Measurements from ENCODE around the gene SLC7A7.
"Not testable (repeated sequence)": the region's sequence is repeated elsewhere in the genome, so short reads cannot be mapped to it uniquely, and the experiment has no call there.

The SLC7A7 gene

GRCh38 chr14:22820731-22821130, 5.5 kb upstream of the SLC7A7 start:
- no peak for DNase-seq

GRCh38 chr14:22819151-22819988, 4.1 kb upstream of the SLC7A7 start:
- DNase-seq: no peak

- no peak for DNase-seq
Observed at GRCh38 chr14:22814373-22814772, 862 bp downstream of the SLC7A7 start.

DNA sequence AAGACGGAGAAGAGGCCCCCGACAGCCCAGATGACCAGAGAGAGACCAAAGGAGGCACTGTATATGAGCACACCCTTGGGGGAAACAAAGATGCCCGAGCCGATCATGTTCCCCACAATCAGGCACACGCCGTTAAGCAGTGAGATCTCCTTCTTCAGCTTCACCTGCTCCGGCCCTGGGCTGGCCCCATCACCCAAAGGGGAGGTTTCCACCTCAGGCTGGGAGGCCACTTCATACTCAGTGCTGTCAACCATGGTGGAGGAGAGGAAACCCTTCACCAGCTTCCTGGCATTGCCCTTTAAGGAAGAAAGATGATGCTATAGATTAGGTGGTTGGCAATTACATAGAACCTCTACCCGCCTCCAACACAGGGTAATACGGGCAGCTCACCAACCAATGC, 2.1 kb downstream of the SLC7A7 start:
- DNase-seq: no peak

- DNase-seq: no peak
Observed at GRCh38 chr14:22812744-22813143, 2.5 kb downstream of the SLC7A7 start.

- DNase-seq: no peak
Observed at GRCh38 chr14:22811722-22812121, 3.5 kb downstream of the SLC7A7 start.

- no peak for DNase-seq
Observed at GRCh38 chr14:22808388-22809209, 6.6 kb downstream of the SLC7A7 start.

- no peak for DNase-seq
Observed at GRCh38 chr14:22807432-22808087, 7.7 kb downstream of the SLC7A7 start.

GRCh38 chr14:22805235-22805634, 10.0 kb downstream of the SLC7A7 start:
- not testable (repeated sequence) for DNase-seq

DNA sequence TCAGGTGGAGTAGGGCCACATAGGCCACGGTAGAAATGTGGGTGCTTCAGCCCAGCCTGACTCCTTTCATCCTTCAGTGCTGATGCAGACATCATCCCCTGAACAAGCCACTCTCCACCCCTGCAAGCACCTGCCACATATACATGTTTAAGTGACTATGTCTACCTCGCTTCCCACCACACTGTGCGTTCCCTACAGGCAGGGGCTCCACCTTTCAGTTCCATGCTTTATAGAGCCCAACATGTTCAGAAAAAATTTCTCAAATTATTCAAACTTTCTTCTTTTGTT, 11.6 kb downstream of the SLC7A7 start:
- DNase-seq: no peak

DNA sequence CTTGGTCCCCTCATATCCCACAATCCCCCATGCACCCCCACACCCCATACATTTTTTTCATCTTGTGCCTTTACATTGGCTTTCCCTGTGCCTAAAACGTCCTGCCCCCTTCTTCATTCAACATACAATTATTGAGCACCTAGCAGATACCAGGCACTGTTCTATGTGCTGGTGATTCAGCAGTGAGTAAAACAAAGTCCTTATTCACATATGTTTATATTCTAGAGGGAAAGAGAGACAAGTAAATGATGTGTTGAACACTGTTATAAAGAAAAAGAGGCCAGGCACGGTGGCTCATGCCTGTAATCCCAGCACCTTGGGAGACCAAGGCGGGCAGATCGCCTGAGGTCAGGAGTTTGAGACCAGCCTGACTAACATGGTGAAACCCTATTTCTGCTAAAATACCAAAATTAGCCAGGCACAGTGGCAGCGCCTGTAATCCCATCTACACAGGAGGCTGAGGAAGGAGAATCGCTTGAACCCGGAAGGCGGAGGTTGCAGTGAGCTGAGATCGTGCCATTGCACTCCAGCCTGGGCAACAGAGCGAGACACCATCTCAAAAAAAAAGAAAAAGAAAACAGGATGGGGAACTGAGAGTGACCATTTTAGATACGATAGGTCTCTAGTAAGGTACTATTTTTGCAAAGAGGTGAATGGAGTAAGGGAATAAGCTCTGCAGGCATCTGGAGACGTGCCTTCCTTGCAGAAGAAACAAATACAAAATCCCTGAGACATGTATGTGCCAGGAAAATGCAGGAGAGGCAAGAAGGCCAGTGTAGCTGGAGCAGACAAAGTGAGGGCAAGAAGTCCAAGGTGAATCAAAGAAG, 12.2 kb downstream of the SLC7A7 start:
- no peak for DNase-seq

- no peak for DNase-seq
Observed at GRCh38 chr14:22801716-22802115, 13.5 kb downstream of the SLC7A7 start.

DNA sequence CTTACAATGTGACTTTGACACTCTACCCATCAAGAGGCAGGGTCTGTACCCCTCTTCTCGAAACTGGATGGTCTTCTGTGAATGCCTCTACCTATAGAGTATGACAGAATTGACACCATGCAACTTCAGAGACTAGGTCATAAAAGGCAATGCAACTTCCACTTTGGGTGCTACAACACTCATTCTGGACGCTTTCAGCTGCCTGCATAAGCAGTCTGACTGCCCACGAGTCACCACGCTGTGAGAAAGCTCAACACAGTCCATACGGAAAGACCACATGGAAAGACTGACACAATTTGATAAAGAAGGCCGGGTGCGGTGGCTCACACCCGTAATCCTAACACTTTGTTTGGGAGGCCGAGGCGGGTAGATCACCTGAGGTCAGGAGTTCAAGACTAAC, 14.9 kb downstream of the SLC7A7 start:
- no peak for DNase-seq

DNA sequence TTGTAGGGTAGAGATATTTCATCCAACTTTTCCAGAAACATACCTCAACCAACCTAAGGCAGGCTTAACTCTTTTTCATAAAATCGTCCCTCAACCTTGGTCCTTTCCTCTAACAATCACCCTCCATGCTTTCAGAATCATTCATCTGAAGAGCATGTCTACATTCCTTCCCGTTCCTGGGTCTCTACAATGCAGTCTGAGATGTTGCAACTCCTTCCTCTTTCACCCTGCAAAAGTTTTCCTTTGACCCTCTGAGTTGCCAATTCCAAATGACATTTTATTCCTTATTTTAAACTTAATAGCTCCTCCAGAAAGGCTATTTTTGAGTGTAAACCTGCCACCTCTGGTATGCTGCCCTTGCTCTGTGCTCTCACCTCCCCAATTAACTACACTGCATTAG, 16.7 kb downstream of the SLC7A7 start:
- DNase-seq: no peak

DNA sequence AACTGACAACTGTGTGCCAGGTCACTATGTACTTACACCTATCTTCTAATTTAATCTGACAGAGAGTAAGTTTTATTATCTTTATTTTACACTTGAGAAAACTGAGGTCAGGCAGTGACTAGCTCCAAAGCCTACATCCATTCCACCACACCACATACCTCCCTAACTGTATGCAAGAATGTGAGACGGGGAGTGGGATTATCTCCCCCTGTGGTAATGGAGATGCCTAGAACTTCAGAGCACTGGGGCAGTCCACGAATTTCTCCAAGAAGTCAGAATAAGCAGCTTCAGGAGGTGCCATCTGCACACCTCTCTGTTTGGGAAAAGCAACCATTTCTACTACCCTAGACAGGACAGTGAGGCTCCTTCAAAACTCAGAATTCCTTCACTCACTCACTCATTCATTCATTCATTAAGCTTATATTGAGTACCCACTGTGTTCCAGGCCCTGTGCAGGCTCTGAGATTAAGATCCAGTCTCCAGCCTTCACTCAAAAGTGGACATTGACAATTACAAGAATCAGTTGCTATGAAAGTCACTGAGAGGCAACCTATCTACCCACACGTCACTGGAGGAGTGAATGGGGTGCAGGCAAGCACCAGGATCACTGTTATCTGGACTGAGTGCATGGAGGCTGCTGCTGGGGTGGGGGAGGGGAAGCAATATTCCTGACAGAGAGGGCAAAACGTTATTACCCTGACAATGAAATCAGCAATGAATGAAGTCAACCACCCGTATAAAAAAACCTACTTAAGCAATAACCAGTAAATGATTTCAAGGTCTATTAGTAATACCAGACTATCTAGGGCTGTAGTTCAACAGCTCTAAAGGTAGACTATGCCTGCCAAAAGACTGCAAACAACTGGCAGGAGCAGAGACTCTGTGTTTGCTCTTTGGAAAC, 18.0 kb downstream of the SLC7A7 start:
- DNase-seq: no peak

- DNase-seq: no peak
Observed at GRCh38 chr14:22796087-22796707, 19.0 kb downstream of the SLC7A7 start.

- no peak for DNase-seq
Observed at GRCh38 chr14:22794551-22794951, 20.7 kb downstream of the SLC7A7 start.

GRCh38 chr14:22793976-22794375, 21.3 kb downstream of the SLC7A7 start:
- no peak for DNase-seq

- DNase-seq: not testable (repeated sequence)
Observed at GRCh38 chr14:22793550-22793949, 21.7 kb downstream of the SLC7A7 start.

- DNase-seq: no peak
Observed at GRCh38 chr14:22792158-22792557, 23.1 kb downstream of the SLC7A7 start.

- DNase-seq: no peak
Observed at GRCh38 chr14:22791301-22791700, 23.9 kb downstream of the SLC7A7 start.
